H7 (cell line): ENCODE data around the gene ARL4C. TPM values are rescaled to one million over a fixed set of nuclear protein-coding genes. Genes with fewer than 3 reads are reported as not detected.
A peak's percentile ranks its signal among the peaks of the same experiment; 100 is the strongest.

Experiments
- DNase-seq: peaks from one replicate; pipeline ENCODE4 v3.0.0; 2012
- H3K27me3 ChIP-seq: 2 replicates; pipeline ENCODE4 v1.6.0; 2011; ENCODE audit warnings: mild to moderate bottlenecking, low read length; ENCODE audit not compliant: control insufficient read depth, insufficient read depth
- H3K36me3 ChIP-seq: replicated peaks from 2 replicates; pipeline ENCODE4 v1.5.1; 2011; ENCODE audit warnings: low read length; ENCODE audit not compliant: control insufficient read depth, insufficient read depth
- H3K4me3 ChIP-seq: 2 replicates; pipeline ENCODE4 v1.5.1; 2011; ENCODE audit warnings: low read depth, mild to moderate bottlenecking, control low read depth, low read length, moderate library complexity; ENCODE audit not compliant: insufficient read depth
- total RNA-seq: library from RNA; depleted of rRNA; stranded (reverse); fragments of >200 nt; shearing (Covaris generic); gene quantifications from 2 replicates; pipeline ENCODE4 v1.2.3, GENCODE V29; 2014; rRNA removed

Gene ARL4C
- 3.4 and 3.6 TPM in 2 replicates for total RNA-seq

GRCh38 chr2:234496835-234497593 is at the start of gene ARL4C:
ARL4C (minus strand) TSS chr2:234497081; CDS start chr2:234496586, 495 bp downstream.
- peak; percentile 97 for DNase-seq
- Histone ChIP-seq H3K36me3 (no peaks in the 10 kb centered on the region), H3K4me3 (peak within 1 kb of the TSS; percentile 68), H3K27me3 (peaks cover 28% of the 10 kb centered on the region)

- peak; percentile 90 for DNase-seq
- H3K36me3 ChIP-seq, result no peaks in the 10 kb centered on the region
- H3K27me3 ChIP-seq, result peaks cover 3% of the 10 kb centered on the region; the same call in 1 of the 2 replicates
- H3K4me3 ChIP-seq, result no peak overlapping the region
These were observed 48.1 kb upstream of the ARL4C start for GRCh38 chr2:234544659-234545611.

- Histone ChIP-seq H3K4me3 (no peak overlapping the region), H3K27me3 (peaks cover 3% of the 10 kb centered on the region; the same call in 1 of the 2 replicates), H3K36me3 (no peaks in the 10 kb centered on the region)
- no peak for DNase-seq
These were observed 45.9 kb upstream of the ARL4C start for GRCh38 chr2:234542742-234543141.

- no peak for DNase-seq
- H3K4me3 ChIP-seq, result no peak overlapping the region
- no peaks in the 10 kb centered on the region for H3K36me3 ChIP-seq
- no peaks in the 10 kb centered on the region for H3K27me3 ChIP-seq
These were observed 41.0 kb upstream of the ARL4C start for GRCh38 chr2:234537929-234538328.

GRCh38 chr2:234536178-234536965 is 39.5 kb upstream of the ARL4C start:
- H3K4me3 ChIP-seq, result no peak overlapping the region
- H3K27me3 ChIP-seq, result no peaks in the 10 kb centered on the region
- no peak for DNase-seq
- no peaks in the 10 kb centered on the region for H3K36me3 ChIP-seq

- no peak for DNase-seq
- Histone ChIP-seq H3K27me3 (no peaks in the 10 kb centered on the region), H3K4me3 (no peak overlapping the region), H3K36me3 (no peaks in the 10 kb centered on the region)
These were observed 38.6 kb upstream of the ARL4C start for GRCh38 chr2:234535464-234535863.

GRCh38 chr2:234534515-234534914 is 37.6 kb upstream of the ARL4C start:
- no peak for DNase-seq
- Histone ChIP-seq H3K27me3 (no peaks in the 10 kb centered on the region), H3K36me3 (no peaks in the 10 kb centered on the region), H3K4me3 (no peak overlapping the region)

- Histone ChIP-seq H3K36me3 (no peaks in the 10 kb centered on the region), H3K27me3 (no peaks in the 10 kb centered on the region), H3K4me3 (no peak overlapping the region)
- peak; percentile 37 for DNase-seq
These were observed 36.7 kb upstream of the ARL4C start for GRCh38 chr2:234533626-234534025.

- DNase-seq, result peak; percentile 38
- Histone ChIP-seq H3K36me3 (no peaks in the 10 kb centered on the region), H3K27me3 (no peaks in the 10 kb centered on the region), H3K4me3 (no peak overlapping the region)
These were observed 31.7 kb upstream of the ARL4C start for GRCh38 chr2:234528410-234529148.

GRCh38 chr2:234526711-234527110 is 29.8 kb upstream of the ARL4C start:
- Histone ChIP-seq H3K4me3 (no peak overlapping the region), H3K36me3 (no peaks in the 10 kb centered on the region), H3K27me3 (no peaks in the 10 kb centered on the region)
- no peak for DNase-seq

GRCh38 chr2:234521536-234521935 is 24.7 kb upstream of the ARL4C start:
- Histone ChIP-seq H3K27me3 (no peaks in the 10 kb centered on the region), H3K4me3 (no peak overlapping the region), H3K36me3 (no peaks in the 10 kb centered on the region)
- no peak for DNase-seq

- H3K27me3 ChIP-seq, result no peaks in the 10 kb centered on the region
- no peaks in the 10 kb centered on the region for H3K36me3 ChIP-seq
- no peak overlapping the region for H3K4me3 ChIP-seq
- DNase-seq, result no peak
These were observed 22.2 kb upstream of the ARL4C start for GRCh38 chr2:234518986-234519642.

- no peaks in the 10 kb centered on the region for H3K36me3 ChIP-seq
- no peak for DNase-seq
- no peaks in the 10 kb centered on the region for H3K27me3 ChIP-seq
- H3K4me3 ChIP-seq, result no peak overlapping the region
These were observed 21.1 kb upstream of the ARL4C start for GRCh38 chr2:234517971-234518370.
